GM10266 (cell line): ENCODE measurements around the gene R3HDM4.

Source experiments
- DNase-seq: peaks from one replicate; pipeline ENCODE4 v3.0.0; 2012; ENCODE audit errors: extremely low spot score
- TF ChIP-seq, protein P1 (sequence below): IDR thresholded peaks from 2 replicates; pipeline ENCODE4 v1.5.1; 2012; ENCODE audit warnings: mild to moderate bottlenecking, low read depth; ENCODE audit not compliant: control insufficient read depth, insufficient read depth; ENCODE audit errors: missing control alignments

The R3HDM4 gene

GRCh38 chr19:944171-944567 lies 31.1 kb upstream of the R3HDM4 start:
- no peak for DNase-seq
- TF ChIP-seq, protein P1, sequence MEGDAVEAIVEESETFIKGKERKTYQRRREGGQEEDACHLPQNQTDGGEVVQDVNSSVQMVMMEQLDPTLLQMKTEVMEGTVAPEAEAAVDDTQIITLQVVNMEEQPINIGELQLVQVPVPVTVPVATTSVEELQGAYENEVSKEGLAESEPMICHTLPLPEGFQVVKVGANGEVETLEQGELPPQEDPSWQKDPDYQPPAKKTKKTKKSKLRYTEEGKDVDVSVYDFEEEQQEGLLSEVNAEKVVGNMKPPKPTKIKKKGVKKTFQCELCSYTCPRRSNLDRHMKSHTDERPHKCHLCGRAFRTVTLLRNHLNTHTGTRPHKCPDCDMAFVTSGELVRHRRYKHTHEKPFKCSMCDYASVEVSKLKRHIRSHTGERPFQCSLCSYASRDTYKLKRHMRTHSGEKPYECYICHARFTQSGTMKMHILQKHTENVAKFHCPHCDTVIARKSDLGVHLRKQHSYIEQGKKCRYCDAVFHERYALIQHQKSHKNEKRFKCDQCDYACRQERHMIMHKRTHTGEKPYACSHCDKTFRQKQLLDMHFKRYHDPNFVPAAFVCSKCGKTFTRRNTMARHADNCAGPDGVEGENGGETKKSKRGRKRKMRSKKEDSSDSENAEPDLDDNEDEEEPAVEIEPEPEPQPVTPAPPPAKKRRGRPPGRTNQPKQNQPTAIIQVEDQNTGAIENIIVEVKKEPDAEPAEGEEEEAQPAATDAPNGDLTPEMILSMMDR = no peak

DNA sequence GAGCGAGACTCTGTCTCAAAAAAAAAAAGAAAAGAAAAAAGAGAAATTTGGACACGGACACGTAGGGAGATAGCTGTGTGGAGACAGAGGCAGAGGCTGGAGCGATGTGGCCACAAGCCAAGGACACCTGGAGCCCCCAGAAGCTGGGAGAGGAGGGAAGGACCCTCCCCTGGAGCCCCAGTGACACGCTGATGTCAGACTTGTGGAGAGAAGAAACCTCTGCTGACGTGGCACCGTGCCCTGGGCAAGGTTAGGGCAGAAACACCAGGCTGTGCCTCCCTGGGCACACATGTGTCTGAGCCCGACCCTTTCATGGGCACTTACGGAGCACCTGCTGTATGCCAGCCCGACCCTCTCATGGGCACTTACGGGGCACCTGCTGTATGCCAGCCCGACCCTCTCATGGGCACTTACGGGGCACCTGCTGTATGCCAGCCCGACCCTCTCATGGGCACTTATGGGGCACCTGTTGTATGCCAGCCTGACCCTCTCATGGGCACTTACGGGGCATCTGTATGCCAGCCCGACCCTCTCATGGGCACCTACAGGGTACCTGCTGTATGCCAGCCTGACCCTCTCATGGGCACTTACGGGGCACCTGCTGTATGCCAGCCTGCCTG lies 30.6 kb upstream of the R3HDM4 start:
- DNase-seq = no peak

DNA sequence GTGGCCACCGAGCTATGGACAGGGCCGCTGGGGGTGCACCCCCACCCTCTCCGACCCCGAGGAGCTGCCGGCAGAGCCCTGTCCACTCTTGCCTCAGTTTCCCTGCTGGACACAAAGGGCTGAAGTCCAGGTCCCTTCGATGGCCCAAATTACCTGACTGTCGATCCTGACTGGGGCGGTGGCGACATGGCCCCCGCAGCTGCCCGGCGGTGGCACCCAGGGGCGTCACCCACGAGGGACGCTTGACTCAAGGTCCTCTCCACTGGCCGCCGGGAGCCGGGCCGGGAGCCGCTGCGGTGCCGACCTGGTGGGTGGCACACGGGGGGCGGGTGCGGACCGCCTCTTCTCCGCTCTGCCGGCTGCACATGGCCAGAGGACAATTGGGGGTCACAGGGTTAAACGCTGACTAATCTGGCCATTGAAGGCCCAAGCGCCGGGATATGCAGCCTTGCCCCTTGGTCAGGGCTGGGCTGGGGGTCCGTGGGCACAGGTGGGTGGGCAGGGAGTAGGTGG lies 29.2 kb upstream of the R3HDM4 start:
- DNase-seq = no peak
- TF ChIP-seq, protein P1 = no peak

More for the DNA sequence above, 30.6 kb upstream of the R3HDM4 start:
- TF ChIP-seq, protein P1 = no peak

- no peak for DNase-seq
- TF ChIP-seq, protein P1 = no peak
Measured at GRCh38 chr19:941292-942132, 28.5 kb upstream of the R3HDM4 start.

DNA sequence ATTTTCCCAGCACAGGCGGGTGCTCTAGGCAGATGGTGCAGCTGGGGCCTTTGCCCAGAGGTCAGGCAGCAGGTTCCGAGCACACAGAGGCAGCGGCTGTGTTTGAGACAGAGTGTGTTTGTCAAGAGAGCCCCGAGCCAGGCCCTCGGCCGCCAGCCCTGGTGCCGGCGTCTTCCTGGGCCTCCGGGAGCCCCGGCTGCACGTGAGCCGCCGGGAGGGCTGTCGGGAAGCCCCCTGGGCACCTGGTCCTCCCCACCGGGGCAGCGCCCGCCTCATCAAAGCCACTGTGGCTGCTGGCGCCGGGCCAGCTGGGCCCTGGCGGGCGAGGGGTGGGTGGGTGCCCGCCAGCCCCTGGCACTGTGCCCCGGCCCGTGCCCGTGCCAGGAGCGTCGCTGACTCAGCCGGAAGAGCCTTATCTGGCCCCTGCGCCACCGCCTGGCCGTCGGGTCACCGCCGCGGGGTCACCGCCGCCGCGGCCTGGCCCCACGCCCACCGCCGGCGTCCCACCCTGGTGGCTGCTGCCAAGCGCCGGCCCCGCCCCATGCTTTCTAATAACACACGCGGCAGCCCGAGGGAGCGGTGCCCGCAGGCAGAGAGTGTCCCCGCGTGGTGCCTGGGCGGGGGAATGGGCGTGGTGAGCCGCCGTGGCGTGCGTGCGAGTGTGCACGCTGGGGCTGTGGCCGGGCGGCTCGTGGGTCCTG lies 27.7 kb upstream of the R3HDM4 start:
- DNase-seq = no peak

DNA sequence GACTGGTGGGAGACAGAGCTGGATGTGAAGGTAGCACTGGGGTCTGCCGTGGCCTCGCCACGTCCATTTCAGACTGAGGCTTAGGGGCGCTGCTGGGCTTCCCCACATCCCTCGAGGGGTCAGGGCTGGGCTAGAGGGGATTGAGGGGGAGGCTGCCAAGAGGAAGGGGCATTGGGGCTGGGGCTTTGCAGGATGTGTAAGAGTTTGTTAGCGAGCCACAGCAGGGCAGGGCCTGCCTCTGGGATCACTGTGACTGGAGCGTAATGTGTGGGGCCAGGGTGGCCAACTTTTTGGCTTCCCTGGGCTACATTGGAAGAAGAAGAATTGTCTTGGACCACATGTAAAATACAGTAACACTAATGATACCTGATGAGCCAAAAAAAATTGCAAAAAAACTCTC lies 26.9 kb upstream of the R3HDM4 start:
- DNase-seq = no peak
- TF ChIP-seq, protein P1 = no peak

More for the DNA sequence above, 27.7 kb upstream of the R3HDM4 start:
- TF ChIP-seq, protein P1 = peak; percentile 24
